Stimulated activated CD4-positive, alpha-beta T cell treated with anti-CD3 and anti-CD28 coated beads, Interleukin-1b, Interleukin-23, amount 100 ng/mL, for 24 hours (primary cell): Measurements from ENCODE around the gene TVP23A.
"Not testable (repeated sequence)": the region's sequence is repeated elsewhere in the genome, so short reads cannot be mapped to it uniquely, and the experiment has no call there.

Experiments used
- DNase-seq, 4 experiments: peaks; one replicate each; pipeline ENCODE4 v3.0.0-alpha.2; 2020; ENCODE audit warnings: low read depth in 4 of 4, low spot score in 1 of 4

The TVP23A gene

GRCh38 chr16:10806698-10807097, 11.9 kb downstream of the TVP23A start:
- DNase-seq: no peak

DNA sequence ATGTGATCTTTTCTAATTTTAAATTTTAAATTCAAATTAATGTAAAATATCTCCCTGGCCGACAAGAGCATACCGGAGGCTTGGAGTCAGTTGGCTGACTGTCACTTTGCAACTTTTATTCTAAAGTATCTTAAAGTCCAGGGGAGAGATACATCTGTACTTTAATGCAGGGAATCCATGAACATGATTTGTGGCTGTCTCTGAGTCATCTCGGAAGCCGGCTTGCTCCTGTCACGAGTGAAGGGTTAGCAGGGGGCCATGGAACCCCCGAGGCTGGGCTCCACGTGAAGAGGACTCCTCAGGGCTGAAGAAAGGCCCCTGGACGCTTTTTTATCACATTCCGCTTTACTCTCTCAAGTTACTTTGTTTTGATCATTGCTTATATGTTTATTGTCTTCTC, 13.3 kb downstream of the TVP23A start:
- no peak for DNase-seq

DNA sequence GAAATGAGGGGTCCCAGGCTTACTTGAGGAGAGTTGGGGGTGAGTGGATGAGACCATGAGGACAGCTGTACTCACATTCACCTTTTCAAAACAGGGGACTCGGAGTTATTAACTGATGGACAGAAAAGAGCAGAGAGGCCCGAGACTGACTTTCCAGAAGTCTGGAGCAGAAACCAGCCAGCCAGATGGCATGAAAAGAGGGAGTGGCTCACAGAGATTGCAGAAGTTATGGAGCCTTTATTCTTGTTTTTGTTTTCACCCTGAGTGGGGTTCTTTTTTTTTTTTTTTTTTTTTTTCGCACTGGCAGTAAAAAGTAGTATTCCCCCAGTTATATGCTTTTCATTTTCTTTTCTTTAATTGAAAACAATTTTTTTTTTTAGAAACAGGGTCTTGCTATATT, 18.9 kb downstream of the TVP23A start:
- DNase-seq: no peak

DNA sequence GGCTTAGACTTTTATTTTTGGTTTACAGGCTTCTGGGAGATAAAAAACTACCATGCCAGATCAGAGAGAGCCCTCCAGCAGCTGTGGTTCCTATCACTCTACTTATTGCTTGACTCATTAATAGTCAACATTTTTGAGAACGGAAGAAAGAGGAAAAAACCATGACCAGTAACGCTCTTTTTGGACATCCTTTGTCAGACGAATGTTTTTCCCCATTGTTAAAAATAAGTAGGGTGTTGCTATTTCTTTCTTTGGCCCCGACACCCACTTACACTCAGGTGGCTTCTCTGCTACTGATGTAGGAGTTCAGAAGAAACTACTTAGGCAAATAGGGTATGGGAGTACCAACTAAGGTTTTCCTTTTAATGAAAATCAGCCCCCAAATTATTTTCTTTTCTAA, 27.5 kb downstream of the TVP23A start:
- DNase-seq: no peak

GRCh38 chr16:10788630-10789029, 30.0 kb downstream of the TVP23A start:
- DNase-seq: not testable (repeated sequence)

DNA sequence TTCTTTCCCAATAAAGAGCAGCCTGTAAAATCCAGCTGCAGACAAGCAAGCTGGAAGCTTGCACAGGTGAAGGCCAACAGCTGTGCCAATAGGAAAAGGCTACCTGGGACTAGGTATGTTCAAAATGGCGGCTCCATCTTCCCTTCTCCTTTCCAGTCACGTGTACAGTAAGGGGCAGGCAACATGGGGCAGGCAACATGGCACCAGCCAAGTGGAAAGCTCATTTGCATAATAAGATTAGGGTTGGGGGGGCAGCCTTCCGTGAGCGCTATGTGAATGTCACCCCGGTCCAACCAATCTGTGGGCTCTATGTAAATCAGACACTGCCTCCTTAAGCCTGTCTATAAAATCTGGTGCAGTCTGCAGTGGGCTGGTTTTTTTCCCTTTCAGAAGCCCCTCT, 31.3 kb downstream of the TVP23A start:
- DNase-seq: no peak

DNA sequence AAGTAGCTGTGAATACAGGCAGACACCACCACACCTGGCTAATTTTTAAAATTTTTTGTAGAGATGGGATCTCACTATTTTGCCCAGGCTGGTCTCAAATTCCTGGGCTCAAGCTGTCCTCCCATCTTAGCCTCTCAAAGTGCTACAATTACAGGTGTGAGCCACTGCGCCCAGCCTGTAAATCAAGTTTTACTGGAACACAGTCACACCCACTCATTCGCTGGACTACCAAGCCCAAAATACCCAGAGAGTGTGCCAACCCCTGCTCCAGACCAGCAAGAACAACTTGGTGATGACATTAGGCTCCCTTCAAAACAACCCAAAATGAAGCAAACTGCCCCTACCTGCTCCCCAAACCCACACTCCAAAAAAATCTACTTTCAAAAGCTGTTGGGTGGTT, 36.0 kb downstream of the TVP23A start:
- DNase-seq: no peak

- no peak for DNase-seq
Observed at GRCh38 chr16:10780628-10781027, 38.0 kb downstream of the TVP23A start.

DNA sequence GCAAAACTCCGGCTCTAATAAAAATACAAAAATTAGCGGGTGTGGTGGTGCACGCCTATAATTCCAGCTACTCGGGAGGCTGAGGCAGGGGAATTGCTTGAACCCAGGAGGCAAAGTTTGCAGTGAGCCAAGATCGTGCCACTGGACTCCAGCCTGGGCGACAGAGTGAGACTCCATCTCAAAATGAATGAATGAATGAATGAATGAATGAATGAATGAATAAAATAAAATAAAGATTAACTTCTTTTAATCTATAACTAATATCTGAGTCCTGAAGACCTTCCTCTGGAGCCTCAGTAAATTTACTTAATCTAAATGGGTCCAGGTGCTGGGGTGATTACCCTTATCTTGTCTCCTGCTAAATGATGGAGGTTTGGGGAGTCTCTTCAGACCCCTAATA, 38.7 kb downstream of the TVP23A start:
- DNase-seq: not testable (repeated sequence)

DNA sequence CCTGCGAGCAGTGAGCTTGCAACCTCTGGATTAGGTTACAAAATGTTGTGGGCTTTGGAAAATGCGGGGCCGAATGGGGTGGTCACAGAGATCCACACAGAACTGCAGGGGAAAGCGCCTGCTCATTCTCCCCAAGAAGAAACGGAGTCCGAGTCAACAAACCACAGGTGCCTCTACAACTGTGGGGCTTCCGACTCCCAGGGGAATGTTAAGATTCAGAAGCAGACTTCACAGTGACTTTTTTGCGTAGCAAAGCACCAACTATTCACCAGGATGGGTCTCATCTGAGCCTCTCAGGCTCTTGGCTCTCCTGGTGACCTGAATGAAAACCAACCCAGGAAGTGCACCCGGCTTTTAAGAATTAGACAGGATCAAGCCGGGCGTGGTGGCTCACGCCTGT, 41.2 kb downstream of the TVP23A start:
- no peak for DNase-seq

DNA sequence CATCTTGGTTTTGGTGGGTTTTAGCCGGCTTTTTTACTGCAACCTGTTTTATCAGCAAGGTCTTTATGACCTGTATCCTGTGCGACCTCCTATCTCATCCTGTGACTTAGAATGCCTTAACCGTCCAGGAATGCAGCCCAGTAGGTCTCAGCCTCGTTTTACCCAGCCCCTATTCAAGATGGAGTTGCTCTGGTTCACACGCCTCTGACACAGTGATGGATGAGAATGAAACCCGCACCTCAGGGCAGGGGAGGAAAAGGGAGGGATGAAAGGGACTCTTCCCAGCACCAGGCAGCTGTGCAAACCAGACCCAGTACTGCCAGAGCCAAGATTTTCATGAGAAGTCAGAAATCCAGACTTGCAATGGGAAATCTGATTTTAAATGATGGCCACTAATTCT, 41.7 kb downstream of the TVP23A start:
- not testable (repeated sequence) for DNase-seq

DNA sequence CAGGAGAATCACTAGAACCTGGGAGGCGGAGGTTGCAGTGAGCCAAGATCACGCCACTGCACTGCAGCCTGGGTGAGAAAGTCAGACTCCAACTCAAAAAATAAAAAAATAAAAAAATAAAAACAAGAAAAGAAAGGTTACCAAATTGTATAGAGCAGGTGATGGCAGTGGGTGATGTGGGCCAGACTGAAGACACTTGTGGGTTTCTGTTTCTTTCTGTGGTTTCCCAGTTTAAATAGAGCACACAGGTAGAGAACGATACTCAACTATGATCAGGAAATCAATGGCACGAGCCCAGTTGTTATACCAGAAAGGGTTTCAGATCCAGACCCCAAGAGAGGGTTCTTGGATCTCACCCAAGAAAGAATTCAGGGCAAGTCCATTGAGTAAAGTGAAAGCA, 42.3 kb downstream of the TVP23A start:
- DNase-seq: no peak

- no peak for DNase-seq
Observed at GRCh38 chr16:10770907-10771306, 47.7 kb downstream of the TVP23A start.

DNA sequence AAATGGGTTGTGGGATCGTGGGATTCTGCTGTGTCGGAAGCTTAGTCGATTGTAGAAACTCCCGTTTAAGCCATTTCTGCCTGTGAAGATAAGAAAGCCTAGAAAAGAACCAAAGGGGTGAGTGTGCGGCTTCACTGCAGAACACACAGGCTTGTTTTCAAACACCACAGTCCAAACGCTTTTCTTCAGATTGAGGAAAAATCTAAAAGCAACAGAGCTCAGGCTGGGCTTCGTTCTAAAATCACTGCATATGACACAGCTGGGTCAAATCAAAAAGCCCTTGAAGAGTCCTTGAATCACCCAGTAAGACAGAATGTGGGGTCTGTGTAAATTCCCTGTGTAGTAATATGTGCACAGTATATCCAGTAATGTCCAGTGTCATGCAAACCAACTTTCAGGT, 49.2 kb downstream of the TVP23A start:
- no peak for DNase-seq

- no peak for DNase-seq
Observed at GRCh38 chr16:10767127-10767526, 51.5 kb downstream of the TVP23A start.

DNA sequence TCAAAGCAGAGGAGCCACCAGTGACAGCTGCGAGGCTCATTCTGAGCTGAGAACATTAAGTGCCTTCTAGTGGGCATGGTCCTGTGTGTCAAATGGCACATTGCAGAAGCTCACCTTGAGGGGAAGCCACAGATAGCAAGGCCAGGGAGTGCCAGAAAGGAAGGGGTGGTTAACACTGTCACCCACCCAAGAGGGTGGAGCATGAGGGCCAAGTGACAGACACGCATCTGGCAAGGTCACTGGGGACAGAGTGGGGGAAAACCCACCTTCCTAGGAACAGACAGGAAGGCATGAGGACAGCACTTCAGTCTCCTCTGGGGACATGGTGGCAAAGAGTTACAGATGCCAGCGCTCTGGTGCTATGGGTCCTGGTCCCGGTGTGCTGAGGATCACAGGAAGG, 52.8 kb downstream of the TVP23A start:
- DNase-seq: no peak

GRCh38 chr16:10763456-10763855, 55.1 kb downstream of the TVP23A start:
- no peak for DNase-seq

GRCh38 chr16:10762336-10763016, 56.1 kb downstream of the TVP23A start:
- no peak for DNase-seq

DNA sequence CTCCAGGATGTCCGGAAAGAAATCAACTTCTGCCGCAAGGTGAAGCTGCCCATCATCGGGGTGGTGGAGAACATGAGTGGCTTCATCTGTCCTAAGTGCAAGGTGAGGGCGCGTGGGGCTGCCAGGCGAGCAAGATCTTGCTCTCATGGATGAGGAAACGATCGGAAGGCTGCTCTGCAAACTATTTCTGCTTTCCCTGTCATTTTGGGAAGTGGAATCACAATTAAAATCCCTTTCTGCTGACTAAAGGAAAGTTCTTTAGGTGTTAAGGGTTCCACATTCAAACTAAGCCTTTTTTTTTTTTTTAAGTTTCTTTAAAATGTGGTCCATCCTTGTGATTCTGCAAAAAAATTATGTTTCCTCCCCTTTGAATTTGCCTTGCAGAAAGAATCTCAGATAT, 57.2 kb downstream of the TVP23A start:
- DNase-seq: no peak

- no peak for DNase-seq
Observed at GRCh38 chr16:10760858-10761257, 57.7 kb downstream of the TVP23A start.

DNA sequence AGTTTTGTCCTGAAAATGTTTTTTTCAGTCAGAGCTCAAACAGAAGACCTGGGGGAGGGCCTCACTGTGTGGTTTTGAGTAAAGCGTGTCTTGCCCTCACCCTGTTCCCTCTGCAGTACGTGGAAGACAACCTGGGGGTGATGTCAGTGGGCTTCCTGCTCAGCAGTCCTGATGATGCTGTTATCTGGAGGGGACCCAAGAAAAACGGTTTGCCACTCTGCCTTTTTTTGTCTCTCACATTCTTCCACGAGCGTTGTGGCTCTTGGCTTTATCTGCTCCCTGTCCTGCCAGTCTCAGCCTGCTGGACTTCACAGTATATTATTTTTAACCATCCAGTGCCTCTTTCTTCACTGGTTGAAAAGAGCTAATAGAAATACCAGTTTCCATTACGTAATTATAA, 62.0 kb downstream of the TVP23A start:
- no peak for DNase-seq

DNA sequence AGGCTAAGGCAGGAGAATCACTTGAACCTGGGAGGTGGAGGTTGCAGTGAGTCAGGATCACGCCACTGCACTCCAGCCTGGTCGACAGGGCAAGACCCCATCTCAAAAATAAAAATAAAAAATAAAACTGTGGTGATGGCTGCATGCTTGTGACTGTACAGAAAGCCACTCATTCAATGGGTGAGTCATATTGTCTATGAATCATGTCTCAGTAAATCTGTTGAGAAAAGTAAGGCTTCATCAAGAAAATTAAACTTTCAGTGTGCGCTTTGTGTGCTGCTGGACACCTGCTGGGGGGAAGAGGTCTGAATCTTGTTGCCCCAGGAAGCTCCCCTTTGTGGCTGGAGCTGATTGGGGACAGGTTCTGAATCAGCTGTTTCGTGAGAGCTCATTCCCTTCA, 63.7 kb downstream of the TVP23A start:
- no peak for DNase-seq

- DNase-seq: no peak
Observed at GRCh38 chr16:10753670-10754069, 64.9 kb downstream of the TVP23A start.
